Endothelial cell (in vitro differentiated cells): Measurements from ENCODE around the gene VASH1. TPM values are rescaled to one million over a fixed set of nuclear protein-coding genes. Genes with fewer than 3 reads are reported as not detected.
A peak's percentile ranks its signal among the peaks of the same experiment; 100 is the strongest.
"Not testable (repeated sequence)": the region's sequence is repeated elsewhere in the genome, so short reads cannot be mapped to it uniquely, and the experiment has no call there.

Experiments used
- DNase-seq: peaks from one replicate; pipeline ENCODE4 v3.0.0; 2021; ENCODE audit warnings: low spot score
- H3K27ac Mint-ChIP-seq: one replicate; pipeline ENCODE4 v1.8.0; 2021; ENCODE audit warnings: mixed read lengths, inconsistent platforms; ENCODE audit not compliant: unreplicated experiment
- H3K27me3 Mint-ChIP-seq: one replicate; pipeline ENCODE4 v1.8.0; 2021; ENCODE audit warnings: mild to moderate bottlenecking, moderate library complexity, mixed read lengths, inconsistent platforms; ENCODE audit not compliant: unreplicated experiment
- H3K36me3 Mint-ChIP-seq: one replicate; pipeline ENCODE4 v1.8.0; 2021; ENCODE audit warnings: mild to moderate bottlenecking, low read depth, mixed read lengths, inconsistent platforms; ENCODE audit not compliant: unreplicated experiment
- H3K4me1 Mint-ChIP-seq: one replicate; pipeline ENCODE4 v1.8.0; 2021; ENCODE audit warnings: mild to moderate bottlenecking, mixed read lengths, inconsistent platforms; ENCODE audit not compliant: unreplicated experiment
- H3K4me3 Mint-ChIP-seq: one replicate; pipeline ENCODE4 v1.8.0; 2021; ENCODE audit warnings: mild to moderate bottlenecking, mixed read lengths, inconsistent platforms; ENCODE audit not compliant: unreplicated experiment
- H3K9me3 Mint-ChIP-seq: one replicate; pipeline ENCODE4 v1.8.0; 2021; ENCODE audit warnings: mixed read lengths, inconsistent platforms; ENCODE audit not compliant: unreplicated experiment
- total RNA-seq: library from RNA; stranded (reverse); fragmentation: NEBNext Ultra II Directional; extraction: Animal tissue kit (Norgen Biotek cat#: 25700); gene quantifications from one replicate; pipeline ENCODE4 v1.2.1, GENCODE V29; 2021; ENCODE audit not compliant: unreplicated experiment
- TF ChIP-seq, protein P1 (sequence below): fragments of 200-600 bp; sonication (generic); IDR thresholded peaks from one replicate; pipeline ENCODE4 v1.5.0; 2021; ENCODE audit warnings: antibody characterized with exemption; ENCODE audit not compliant: unreplicated experiment

Gene VASH1
- total RNA-seq, 1 donor from 2014 or later: 166 TPM

DNA sequence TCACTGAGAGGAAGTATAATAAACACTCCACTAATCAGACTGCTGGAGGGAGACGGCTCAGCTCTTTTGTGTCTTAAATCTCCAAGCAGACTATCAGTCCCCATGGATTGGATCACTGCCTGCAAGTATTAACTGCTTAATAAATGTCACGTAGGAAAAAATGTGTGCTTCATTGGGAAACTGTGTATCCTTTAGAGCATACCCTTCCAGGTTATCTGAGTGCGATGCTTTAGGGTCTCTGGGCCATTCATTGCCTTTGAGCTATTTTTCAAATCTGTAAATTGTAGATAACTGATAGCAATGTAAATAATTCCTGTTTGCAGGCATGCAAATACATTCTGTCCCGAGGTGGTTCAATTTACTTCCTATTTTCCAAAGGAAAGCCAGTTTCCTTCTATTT, 45.0 kb upstream of the VASH1 start:
- H3K27me3 Mint-ChIP-seq: peaks cover 6% of the 10 kb centered on the region
- H3K27ac Mint-ChIP-seq: peak overlapping the region; percentile 6
- H3K36me3 Mint-ChIP-seq: peaks cover 3% of the 10 kb centered on the region
- H3K4me3 Mint-ChIP-seq: no peak overlapping the region
- H3K4me1 Mint-ChIP-seq: peaks cover 56% of the 10 kb centered on the region
- TF ChIP-seq, protein P1, sequence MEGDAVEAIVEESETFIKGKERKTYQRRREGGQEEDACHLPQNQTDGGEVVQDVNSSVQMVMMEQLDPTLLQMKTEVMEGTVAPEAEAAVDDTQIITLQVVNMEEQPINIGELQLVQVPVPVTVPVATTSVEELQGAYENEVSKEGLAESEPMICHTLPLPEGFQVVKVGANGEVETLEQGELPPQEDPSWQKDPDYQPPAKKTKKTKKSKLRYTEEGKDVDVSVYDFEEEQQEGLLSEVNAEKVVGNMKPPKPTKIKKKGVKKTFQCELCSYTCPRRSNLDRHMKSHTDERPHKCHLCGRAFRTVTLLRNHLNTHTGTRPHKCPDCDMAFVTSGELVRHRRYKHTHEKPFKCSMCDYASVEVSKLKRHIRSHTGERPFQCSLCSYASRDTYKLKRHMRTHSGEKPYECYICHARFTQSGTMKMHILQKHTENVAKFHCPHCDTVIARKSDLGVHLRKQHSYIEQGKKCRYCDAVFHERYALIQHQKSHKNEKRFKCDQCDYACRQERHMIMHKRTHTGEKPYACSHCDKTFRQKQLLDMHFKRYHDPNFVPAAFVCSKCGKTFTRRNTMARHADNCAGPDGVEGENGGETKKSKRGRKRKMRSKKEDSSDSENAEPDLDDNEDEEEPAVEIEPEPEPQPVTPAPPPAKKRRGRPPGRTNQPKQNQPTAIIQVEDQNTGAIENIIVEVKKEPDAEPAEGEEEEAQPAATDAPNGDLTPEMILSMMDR: no peak
- DNase-seq: no peak
- no peaks in the 10 kb centered on the region for H3K9me3 Mint-ChIP-seq

- Mint-ChIP-seq H3K4me1 (peaks cover 62% of the 10 kb centered on the region), H3K9me3 (no peaks in the 10 kb centered on the region), H3K36me3 (peaks cover 3% of the 10 kb centered on the region), H3K27me3 (peaks cover 6% of the 10 kb centered on the region), H3K4me3 (no peak overlapping the region), H3K27ac (peak overlapping the region; percentile 58)
- TF ChIP-seq, protein P1: no peak
- DNase-seq: no peak
Measured at GRCh38 chr14:76717508-76718290, 43.6 kb upstream of the VASH1 start.

DNA sequence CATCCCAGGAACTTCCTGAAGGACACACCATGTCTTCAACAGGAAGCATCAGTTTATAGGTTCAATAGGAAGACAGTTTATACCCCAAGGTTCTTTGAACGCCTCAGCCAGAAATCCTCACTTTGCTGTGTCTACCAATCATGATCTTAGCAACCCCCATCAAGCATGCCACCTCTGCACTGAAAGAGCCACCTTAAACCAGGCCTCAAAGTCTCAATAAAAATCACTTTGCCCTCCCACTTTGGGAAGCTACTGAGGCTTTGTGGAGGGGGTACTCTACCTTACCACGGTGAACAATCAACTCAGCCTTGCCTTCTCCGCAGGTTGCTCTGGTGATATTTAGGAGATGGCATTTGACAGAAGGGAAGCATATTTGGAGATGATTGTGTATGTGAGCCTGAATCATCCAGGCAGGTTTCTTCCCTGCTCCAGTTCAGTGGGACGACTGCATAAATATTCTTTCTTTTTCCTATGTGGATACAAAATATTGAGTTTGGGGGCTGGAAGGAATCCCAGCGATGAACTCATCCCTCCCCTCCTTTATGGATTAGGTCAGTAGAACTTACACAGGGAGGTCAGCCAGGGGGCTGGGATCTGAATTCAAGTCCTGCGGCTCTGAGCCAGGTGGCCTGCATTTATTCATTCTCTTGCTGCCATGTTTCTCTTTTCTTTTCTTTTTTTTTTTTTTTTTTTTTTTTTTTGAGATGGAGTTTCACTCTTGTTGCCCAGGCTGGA, 42.8 kb upstream of the VASH1 start:
- peaks cover 3% of the 10 kb centered on the region for H3K36me3 Mint-ChIP-seq
- DNase-seq: no peak
- H3K4me1 Mint-ChIP-seq: peaks cover 60% of the 10 kb centered on the region
- peak overlapping the region; percentile 58 for H3K27ac Mint-ChIP-seq
- H3K27me3 Mint-ChIP-seq: peaks cover 6% of the 10 kb centered on the region
- H3K9me3 Mint-ChIP-seq: no peaks in the 10 kb centered on the region
- TF ChIP-seq, protein P1: no peak
- no peak overlapping the region for H3K4me3 Mint-ChIP-seq

- Mint-ChIP-seq H3K27me3 (peaks cover 4% of the 10 kb centered on the region), H3K4me3 (peak overlapping the region; percentile 70), H3K4me1 (peaks cover 61% of the 10 kb centered on the region), H3K36me3 (peaks cover 3% of the 10 kb centered on the region), H3K9me3 (no peaks in the 10 kb centered on the region), H3K27ac (no peak overlapping the region)
- TF ChIP-seq, protein P1: no peak
- DNase-seq: no peak
Measured at GRCh38 chr14:76719666-76720065, 41.6 kb upstream of the VASH1 start.

- Mint-ChIP-seq H3K4me3 (no peak overlapping the region), H3K36me3 (peaks cover 3% of the 10 kb centered on the region), H3K27ac (peak overlapping the region; percentile 79), H3K9me3 (no peaks in the 10 kb centered on the region), H3K4me1 (peaks cover 64% of the 10 kb centered on the region), H3K27me3 (peaks cover 4% of the 10 kb centered on the region)
- peak; percentile 47 for DNase-seq
- TF ChIP-seq, protein P1: no peak
Measured at GRCh38 chr14:76720382-76720813, 40.9 kb upstream of the VASH1 start.

- H3K27ac Mint-ChIP-seq, H3K27me3 Mint-ChIP-seq, H3K9me3 Mint-ChIP-seq, DNase-seq, H3K4me3 Mint-ChIP-seq, H3K36me3 Mint-ChIP-seq: not testable (repeated sequence)
- H3K4me1 Mint-ChIP-seq: peaks cover 57% of the 10 kb centered on the region
Measured at GRCh38 chr14:76721506-76721905, 39.8 kb upstream of the VASH1 start.
